ENCODE results near the gene SLC15A4.

- TF ChIP-seq POLR2A (IDR thresholded peaks at IDR 0.05; ENCODE audit: low read length): no peak
- no peak for TF ChIP-seq GATA1 (IDR thresholded peaks at IDR 0.05; ENCODE audit: low read depth, low read length)
Observed at GRCh38 chr12:128863957-128864356, 40.2 kb upstream of the SLC15A4 start.
